NCI-H345 treated with DMSO at 0.1 percent for 48 hours (cell line): Measurements from ENCODE around the gene CDRT4.

Experiments
- DNase-seq: peaks from one replicate; lab custom pipeline; 2025; ENCODE audit not compliant: unreplicated experiment; lab: John Stamatoyannopoulos, UW

CDRT4 gene

DNA sequence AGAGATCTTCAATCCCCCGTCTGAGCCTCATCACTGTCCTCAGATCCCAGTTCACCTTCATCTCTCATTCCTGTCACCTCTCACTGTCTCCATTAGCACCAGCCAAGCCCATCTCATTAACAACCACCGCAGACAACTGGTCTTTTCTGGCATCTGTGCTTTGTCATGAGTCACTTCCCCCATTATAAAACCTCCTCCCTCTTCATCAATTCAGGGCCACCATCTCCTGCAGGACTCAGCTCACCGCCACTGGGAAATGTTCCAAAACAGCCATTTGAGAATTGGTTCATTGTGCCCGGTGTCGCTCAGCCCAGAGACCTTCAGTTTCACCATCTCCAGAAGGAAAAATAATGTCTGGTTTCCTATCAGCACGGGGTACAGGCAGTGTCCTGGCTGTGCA is 69.1 kb downstream of the CDRT4 start:
- DNase-seq, result no peak

DNA sequence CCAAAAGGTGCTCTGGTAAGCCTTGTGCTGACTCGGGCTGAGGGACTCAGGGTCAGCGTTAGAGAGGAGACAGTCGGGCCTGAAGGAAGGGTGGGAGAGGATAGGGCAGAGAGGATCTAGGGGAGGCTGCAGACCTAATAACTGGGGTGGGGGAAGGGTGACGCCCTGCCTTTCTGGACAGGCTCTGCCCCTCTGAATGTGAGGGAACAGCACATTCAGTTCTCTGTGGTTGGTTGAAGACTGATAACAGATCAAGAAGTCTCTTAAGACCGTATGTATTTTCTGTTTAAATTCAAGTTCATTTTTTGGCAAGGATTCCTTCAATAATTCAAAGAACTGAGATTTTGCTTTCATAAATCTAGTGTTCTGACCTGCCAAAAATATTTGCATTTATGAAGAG is 69.8 kb downstream of the CDRT4 start:
- DNase-seq, result no peak

DNA sequence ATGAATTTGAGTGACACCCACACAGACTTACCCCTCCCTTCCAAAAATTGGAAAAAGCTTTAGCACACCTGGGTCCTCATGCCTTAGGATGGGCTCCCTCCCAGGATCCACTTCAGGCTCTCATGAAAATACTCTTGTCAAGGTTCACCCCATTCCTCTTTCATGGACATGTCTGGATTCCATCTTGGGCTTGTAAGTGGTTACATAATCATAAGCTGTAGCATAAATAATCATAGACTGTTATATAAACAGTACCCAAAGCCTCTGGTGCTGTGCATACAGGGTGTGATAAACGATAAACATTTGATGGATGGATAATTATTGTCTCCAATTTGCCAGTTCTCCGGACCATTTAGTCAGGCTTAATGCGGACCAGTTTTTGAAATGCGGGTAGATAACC is 72.3 kb downstream of the CDRT4 start:
- no peak for DNase-seq

DNA sequence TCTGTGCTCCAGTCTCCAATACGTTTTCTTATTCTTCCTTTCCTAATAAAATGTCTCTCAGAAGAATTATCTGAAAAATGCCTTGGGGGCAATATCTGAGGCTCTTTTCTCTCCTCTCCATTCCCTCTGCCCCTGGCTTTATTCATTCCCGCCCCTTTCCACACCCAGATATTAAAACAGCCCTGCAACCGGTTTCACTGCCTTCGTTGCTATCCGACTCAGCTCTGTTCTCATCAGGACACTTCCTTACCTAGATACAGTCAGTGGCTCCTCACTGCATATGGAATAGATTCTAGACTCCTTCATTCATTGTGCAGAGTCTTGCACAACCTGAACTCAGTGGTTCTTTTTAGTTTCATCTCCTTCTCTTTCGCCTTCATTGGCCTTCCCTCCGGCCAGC is 74.0 kb downstream of the CDRT4 start:
- no peak for DNase-seq

DNA sequence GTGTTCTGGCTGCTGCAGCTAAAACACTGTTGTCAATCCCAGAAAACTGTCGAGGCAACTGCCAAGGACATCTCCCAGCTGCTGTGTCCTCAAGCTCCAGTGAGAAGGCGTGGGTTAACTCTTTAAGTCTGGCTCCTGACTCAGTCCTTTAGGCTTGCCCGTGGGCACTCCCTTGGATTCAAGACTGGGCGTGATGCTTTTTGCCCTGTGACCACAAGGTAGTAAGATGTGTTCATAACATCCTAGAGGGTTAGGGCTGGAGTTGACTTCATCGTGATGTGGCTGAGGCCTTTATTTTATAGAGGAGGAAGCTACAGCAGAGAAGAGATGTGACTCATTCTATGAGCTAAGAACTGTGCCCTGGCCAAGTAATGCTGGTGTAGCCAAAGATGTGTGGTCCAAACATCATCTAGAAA is 75.1 kb downstream of the CDRT4 start:
- no peak for DNase-seq

DNA sequence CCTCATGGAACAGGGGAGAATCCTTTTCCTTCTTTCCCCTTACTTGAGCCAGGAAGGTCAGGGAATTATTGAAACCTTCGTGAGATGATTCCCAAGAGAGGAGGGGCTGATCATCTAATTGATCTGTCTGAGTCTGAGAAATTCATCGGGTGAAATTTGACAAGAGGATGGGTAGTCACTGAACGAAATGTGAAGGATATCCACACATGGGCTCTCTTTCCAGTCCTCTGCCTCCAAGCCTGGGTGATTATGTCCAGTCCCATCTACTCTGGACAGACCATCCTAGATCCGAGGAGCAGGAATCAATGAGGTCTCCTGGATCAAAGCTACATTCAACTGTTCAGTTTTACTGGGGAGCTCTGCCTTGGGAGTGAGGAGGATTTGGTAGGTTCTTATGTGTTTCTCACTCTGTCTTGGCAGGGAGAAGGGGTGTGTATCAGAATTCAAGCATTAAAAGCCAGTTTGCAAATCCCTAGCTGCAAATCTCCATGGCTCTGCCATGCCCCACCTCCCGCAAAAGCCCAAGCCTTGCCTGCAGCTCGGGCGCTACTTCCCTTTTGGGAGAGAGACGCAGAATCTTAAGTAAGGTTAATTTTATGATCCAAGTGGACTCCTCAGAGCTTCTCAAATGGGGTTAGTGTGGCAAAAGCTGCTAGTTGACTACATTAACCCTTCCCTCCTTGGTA is 78.9 kb downstream of the CDRT4 start:
- DNase-seq, result no peak

DNA sequence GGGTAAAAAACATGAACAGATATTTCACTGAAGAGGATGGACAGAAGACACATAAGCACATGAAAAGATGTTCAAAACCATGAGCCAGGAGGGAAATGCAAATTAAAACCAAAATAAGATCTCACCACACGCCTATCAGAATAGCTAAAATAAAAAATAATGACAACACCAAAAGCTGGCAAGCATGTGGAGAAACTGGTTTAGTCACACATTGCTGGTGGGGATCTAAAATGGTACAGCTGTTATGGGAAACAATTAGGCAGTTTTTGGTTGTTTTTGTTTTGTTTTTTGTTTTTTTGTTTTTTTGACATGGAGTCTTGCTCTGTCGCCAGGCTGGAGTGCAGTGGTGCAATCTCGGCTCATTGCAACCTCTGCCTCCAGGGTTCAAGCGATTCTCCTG is 81.3 kb downstream of the CDRT4 start:
- no peak for DNase-seq
